NB4 (cell line): Measurements from ENCODE around the gene CEACAM6.
"Not testable (repeated sequence)": the region's sequence is repeated elsewhere in the genome, so short reads cannot be mapped to it uniquely, and the experiment has no call there.

Experiments used
- CTCF ChIP-seq: IDR thresholded peaks from one replicate; pipeline ENCODE4 v1.5.1; 2012; ENCODE audit warnings: low read depth, low read length
- MAX ChIP-seq: IDR thresholded peaks from 2 replicates; pipeline ENCODE4 v1.6.1; 2011; ENCODE audit warnings: low read depth, low read length
- MYC ChIP-seq: IDR thresholded peaks from 2 replicates; pipeline ENCODE4 v1.6.1; 2011; ENCODE audit warnings: low read depth, low read length
- POLR2A ChIP-seq: IDR thresholded peaks from 2 replicates; pipeline ENCODE4 v1.6.1; 2011; ENCODE audit warnings: mild to moderate bottlenecking; ENCODE audit not compliant: insufficient read length; ENCODE audit errors: extremely low read depth

GRCh38 chr19:41768105-41768504 lies 12.8 kb downstream of the CEACAM6 start:
- TF ChIP-seq POLR2A, CTCF, MAX, MYC: not testable (repeated sequence)
